WI38 (cell line): ENCODE results near the gene KIAA0232.

Experiments used
- H3K4me3 ChIP-seq: 2 replicates; pipeline ENCODE4 v1.5.1; 2011; ENCODE audit warnings: low read depth, mild to moderate bottlenecking, control low read depth, low read length
- CTCF ChIP-seq: IDR thresholded peaks from 2 replicates; pipeline ENCODE4 v1.5.1; 2012; ENCODE audit warnings: low read depth, mild to moderate bottlenecking, control low read depth, low read length

The KIAA0232 gene

GRCh38 chr4:6782147-6782845 lies at the start of gene KIAA0232:
KIAA0232 (plus strand) TSS chr4:6782727; CDS start chr4:6824454, 41,727 bp downstream.
- H3K4me3 ChIP-seq, result peak within 1 kb of the TSS; percentile 98
- no peak for TF ChIP-seq CTCF

GRCh38 chr4:6733358-6734164 lies 49.0 kb upstream of the KIAA0232 start:
- TF ChIP-seq CTCF, result no peak
- no peak overlapping the region for H3K4me3 ChIP-seq

GRCh38 chr4:6734165-6734786 lies 48.3 kb upstream of the KIAA0232 start:
- TF ChIP-seq CTCF, result no peak
- no peak overlapping the region for H3K4me3 ChIP-seq

GRCh38 chr4:6739920-6740319 lies 42.6 kb upstream of the KIAA0232 start:
- no peak overlapping the region for H3K4me3 ChIP-seq
- no peak for TF ChIP-seq CTCF

- no peak for TF ChIP-seq CTCF
Observed at GRCh38 chr4:6740347-6740746, 42.2 kb upstream of the KIAA0232 start.

GRCh38 chr4:6742507-6742906 lies 40.0 kb upstream of the KIAA0232 start:
- no peak for TF ChIP-seq CTCF
- H3K4me3 ChIP-seq, result no peak overlapping the region

More at GRCh38 chr4:6740347-6740746, 42.2 kb upstream of the KIAA0232 start:
- no peak overlapping the region for H3K4me3 ChIP-seq
